ENCODE measurements around the gene MAL.

DNA sequence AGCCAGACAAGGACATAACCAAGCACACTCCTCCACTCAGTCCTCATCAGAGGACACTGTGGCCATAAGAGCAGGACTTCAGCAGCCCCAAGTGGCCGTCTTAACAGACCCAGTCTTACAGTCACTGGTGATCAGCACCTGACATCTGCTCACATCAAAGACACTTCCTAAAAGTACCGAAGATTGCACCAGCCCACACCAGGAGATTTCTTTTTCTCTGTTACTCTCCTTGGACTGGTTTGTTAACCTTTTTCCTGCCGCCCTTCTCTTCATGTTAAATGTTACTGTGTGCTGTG is 52.0 kb downstream of the MAL start:
- no peak for TF ChIP-seq POLR2AphosphoS5 (IDR thresholded peaks at IDR 0.05; ENCODE audit: low read depth)
- TF ChIP-seq, protein P1, sequence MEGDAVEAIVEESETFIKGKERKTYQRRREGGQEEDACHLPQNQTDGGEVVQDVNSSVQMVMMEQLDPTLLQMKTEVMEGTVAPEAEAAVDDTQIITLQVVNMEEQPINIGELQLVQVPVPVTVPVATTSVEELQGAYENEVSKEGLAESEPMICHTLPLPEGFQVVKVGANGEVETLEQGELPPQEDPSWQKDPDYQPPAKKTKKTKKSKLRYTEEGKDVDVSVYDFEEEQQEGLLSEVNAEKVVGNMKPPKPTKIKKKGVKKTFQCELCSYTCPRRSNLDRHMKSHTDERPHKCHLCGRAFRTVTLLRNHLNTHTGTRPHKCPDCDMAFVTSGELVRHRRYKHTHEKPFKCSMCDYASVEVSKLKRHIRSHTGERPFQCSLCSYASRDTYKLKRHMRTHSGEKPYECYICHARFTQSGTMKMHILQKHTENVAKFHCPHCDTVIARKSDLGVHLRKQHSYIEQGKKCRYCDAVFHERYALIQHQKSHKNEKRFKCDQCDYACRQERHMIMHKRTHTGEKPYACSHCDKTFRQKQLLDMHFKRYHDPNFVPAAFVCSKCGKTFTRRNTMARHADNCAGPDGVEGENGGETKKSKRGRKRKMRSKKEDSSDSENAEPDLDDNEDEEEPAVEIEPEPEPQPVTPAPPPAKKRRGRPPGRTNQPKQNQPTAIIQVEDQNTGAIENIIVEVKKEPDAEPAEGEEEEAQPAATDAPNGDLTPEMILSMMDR (IDR thresholded peaks at IDR 0.05; ENCODE audit: insufficient read depth, low read length) = no peak

Data from HL-60 (cell line).